GM12878 (cell line): ENCODE data around the gene RALGDS. TPM values are rescaled to one million over a fixed set of nuclear protein-coding genes. Genes with fewer than 3 reads are reported as not detected.
A peak's percentile ranks its signal among the peaks of the same experiment; 100 is the strongest.

Experiments
- ATF7 ChIP-seq: fragments of 450-650 bp; IDR thresholded peaks from 2 replicates; pipeline ENCODE4 v1.6.1; 2016; ENCODE audit warnings: low read depth, mild to moderate bottlenecking
- BACH1 ChIP-seq: fragments of 450-650 bp; IDR thresholded peaks from 2 replicates; pipeline ENCODE4 v1.6.1; 2017; ENCODE audit warnings: mild to moderate bottlenecking, borderline replicate concordance
- BCLAF1 ChIP-seq: fragments of 450-650 bp; IDR thresholded peaks from 2 replicates; pipeline ENCODE4 v1.6.1; 2017; ENCODE audit warnings: antibody characterized with exemption, mild to moderate bottlenecking, moderate library complexity
- CHD2 ChIP-seq: IDR thresholded peaks from 2 replicates; pipeline ENCODE4 v1.6.1; 2011; ENCODE audit warnings: low read depth, low read length, improper control_type of control experiment, borderline replicate concordance
- DPF2 ChIP-seq: fragments of 450-650 bp; IDR thresholded peaks from 2 replicates; pipeline ENCODE4 v1.6.1; 2017; ENCODE audit warnings: mild to moderate bottlenecking
- E2F8 ChIP-seq: fragments of 450-650 bp; IDR thresholded peaks from 2 replicates; pipeline ENCODE4 v1.6.1; 2018; ENCODE audit warnings: mild to moderate bottlenecking, low read depth, moderate library complexity; ENCODE audit not compliant: partially characterized antibody
- EGR1 ChIP-seq, 2 experiments: IDR thresholded peaks; 1 replicate in 1 of 2; 2 replicates in 1 of 2; pipeline ENCODE4 v1.6.1; 2011 to 2012; ENCODE audit warnings: low read depth in 2 of 2, low read length in 2 of 2, borderline replicate concordance in 1 of 2, mild to moderate bottlenecking in 1 of 2, moderate library complexity in 1 of 2
- GABPA ChIP-seq: IDR thresholded peaks from 2 replicates; pipeline ENCODE4 v1.6.1; 2014; ENCODE audit warnings: antibody characterized with exemption, low read depth, mild to moderate bottlenecking, inconsistent platforms
- HDAC6 ChIP-seq: fragments of 200-600 bp; sonication (generic); IDR thresholded peaks from one replicate; pipeline ENCODE4 v1.8.0; 2017; ENCODE audit warnings: antibody characterized with exemption; ENCODE audit not compliant: unreplicated experiment
- KAT2A ChIP-seq: conservative IDR thresholded peaks from 2 replicates; pipeline ENCODE4 v1.6.1; 2011; ENCODE audit warnings: low read depth, low read length; ENCODE audit not compliant: control insufficient read depth
- MTA3 ChIP-seq: IDR thresholded peaks from 2 replicates; pipeline ENCODE4 v1.6.1; 2012; ENCODE audit warnings: low read length, inconsistent platforms, borderline replicate concordance
- NFYA ChIP-seq: IDR thresholded peaks from 2 replicates; pipeline ENCODE4 v1.6.1; 2011; ENCODE audit warnings: low read depth, mild to moderate bottlenecking, low read length, improper control_type of control experiment, borderline replicate concordance
- PAX5 ChIP-seq: IDR thresholded peaks from 2 replicates; pipeline ENCODE4 v1.6.1; 2011; ENCODE audit warnings: low read depth, low read length, borderline replicate concordance
- RAD51 ChIP-seq: fragments of 450-650 bp; IDR thresholded peaks from 2 replicates; pipeline ENCODE4 v1.6.1; 2016; ENCODE audit warnings: moderate library complexity, mild to moderate bottlenecking, inconsistent platforms
- SIN3A ChIP-seq: IDR thresholded peaks from 2 replicates; pipeline ENCODE4 v1.6.1; 2012; ENCODE audit warnings: low read depth, low read length, improper control_type of control experiment
- SIX5 ChIP-seq: IDR thresholded peaks from 2 replicates; pipeline ENCODE4 v1.6.1; 2011; ENCODE audit warnings: mild to moderate bottlenecking, low read depth, low read length, moderate library complexity; ENCODE audit not compliant: severe bottlenecking
- TBL1XR1 ChIP-seq: IDR thresholded peaks from 2 replicates; pipeline ENCODE4 v1.6.1; 2012; ENCODE audit warnings: low read depth, low read length, improper control_type of control experiment
- ZBTB33 ChIP-seq: fragments of 450-650 bp; IDR thresholded peaks from 2 replicates; pipeline ENCODE4 v1.6.1; 2017; ENCODE audit warnings: mild to moderate bottlenecking
- ZBTB4 ChIP-seq: fragments of 450-650 bp; formaldehyde crosslinking; IDR thresholded peaks from 2 replicates; pipeline ENCODE4 v1.4.0; 2022; ENCODE audit warnings: mild to moderate bottlenecking, moderate library complexity
- ZNF274 ChIP-seq: IDR thresholded peaks from one replicate; pipeline ENCODE4 v1.8.0; 2011; ENCODE audit not compliant: insufficient read length, insufficient read depth
- polyA plus RNA-seq, 11 experiments: library from polyadenylated mRNA; depleted of rRNA in 4 of 11; unstranded in 6 of 11; stranded (reverse) in 5 of 11; fragments of >200 nt; fragmentation: Nextera tagmentation in 4 of 11; fragmentation: Illumina TruSeq in 1 of 11; extraction: Ambion mirVana in 4 of 11; extraction: Trizol in 1 of 11; gene quantifications; 1 replicate in 1 of 11; 2 replicates in 10 of 11; pipeline versions ENCODE4 v1.2.1 to v1.2.3, GENCODE V29; 2011 to 2016; ENCODE audit warnings: inconsistent platforms in 2 of 11, missing spikeins in 2 of 11, low read depth in 1 of 11
- total RNA-seq, 4 experiments: library from RNA; depleted of rRNA in 3 of 4; stranded (reverse); fragments of >200 nt in 3 of 4; fragmentation: Illumina TruSeq in 1 of 4; extraction: Trizol in 1 of 4; gene quantifications; 2 replicates each; pipeline versions ENCODE4 v1.2.1 to v1.2.3, GENCODE V29; 2013 to 2021

Gene RALGDS
- total and polyA plus RNA-seq, 10 of the 15 experiments (the other 5 are each of a cell fraction or from before 2014, with no cell fraction given), result 1.3 to 48.6 (median 21.2) TPM

GRCh38 chr9:133114886-133115603 is 6.0 kb downstream of the RALGDS start (continued):
- no peak for TF ChIP-seq E2F8
- TF ChIP-seq BCLAF1, result no peak
- TF ChIP-seq ATF7, result no peak
- TF ChIP-seq RAD51, result 0 out of 2 replicates have a peak, but pooled peaks have one; percentile 70
- TF ChIP-seq MTA3, result no peak
- no peak for TF ChIP-seq ZBTB4 (CRISPR knock-in tag)
- no peak for TF ChIP-seq HDAC6
- TF ChIP-seq KAT2A, result no peak
- no peak for TF ChIP-seq PAX5
- no peak for TF ChIP-seq GABPA
- TF ChIP-seq DPF2, result no peak
- TF ChIP-seq ZBTB33, result no peak
- no peak for TF ChIP-seq BACH1
- no peak for TF ChIP-seq ZNF274
- TF ChIP-seq SIX5, result no peak
- no peak for TF ChIP-seq EGR1 (IDR thresholded peaks at IDR 0.05; ENCODE audit: borderline replicate concordance in 1 of 2, low read depth in 2 of 2, low read length in 2 of 2)
- TF ChIP-seq SIN3A, result no peak
- no peak for TF ChIP-seq TBL1XR1
- no peak for TF ChIP-seq NFYA
- TF ChIP-seq CHD2, result no peak
